GM08714 (cell line): ENCODE data around the gene CCNK.

Source experiments
- H3K4me3 ChIP-seq: fragments of 200-500 bp; sonication (Bioruptor generic); 2 replicates; pipeline ENCODE4 v1.5.1; 2014; ENCODE audit warnings: mild to moderate bottlenecking, low read length, inconsistent platforms
- ZNF274 ChIP-seq: IDR thresholded peaks from 2 replicates; pipeline ENCODE4 v1.6.1; 2012; ENCODE audit warnings: mild to moderate bottlenecking, low read depth, low read length

The CCNK gene

DNA sequence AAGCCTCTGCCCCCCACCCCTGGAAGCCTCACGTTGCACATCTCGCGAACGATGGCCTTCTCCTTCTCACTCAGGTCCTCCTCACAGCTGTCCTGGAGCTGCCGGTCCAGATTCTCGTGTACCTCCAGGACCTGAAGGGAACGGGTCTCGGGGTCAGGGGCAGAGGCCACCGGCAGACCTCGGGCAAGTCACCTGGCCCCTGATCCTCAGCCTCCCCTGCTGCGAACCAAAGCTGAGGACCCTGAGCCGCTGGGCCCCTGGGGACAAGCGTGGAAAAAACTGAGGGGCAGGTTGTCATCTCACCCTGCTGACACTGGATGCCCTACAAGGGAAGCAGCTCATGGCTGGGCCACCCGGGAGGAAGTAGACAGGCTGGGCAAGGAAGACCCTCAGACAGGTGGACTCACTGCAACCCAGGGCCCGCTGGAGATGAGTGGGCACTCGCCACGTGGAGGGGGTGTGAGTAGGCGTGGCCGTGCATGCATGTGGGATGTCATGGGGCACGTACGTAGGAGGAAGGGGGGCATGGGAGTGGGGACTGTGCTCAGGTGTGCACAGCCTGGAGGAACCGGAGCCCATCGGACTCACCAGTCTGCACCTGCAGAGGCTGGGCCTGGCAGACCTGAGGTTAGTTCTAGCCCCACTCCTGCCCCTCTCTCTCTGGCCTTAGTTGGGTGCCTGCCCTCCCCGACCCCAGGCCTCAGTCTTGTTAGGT, 35.1 kb downstream of the CCNK start:
- no peak for TF ChIP-seq ZNF274
- H3K4me3 ChIP-seq = no peak overlapping the region

DNA sequence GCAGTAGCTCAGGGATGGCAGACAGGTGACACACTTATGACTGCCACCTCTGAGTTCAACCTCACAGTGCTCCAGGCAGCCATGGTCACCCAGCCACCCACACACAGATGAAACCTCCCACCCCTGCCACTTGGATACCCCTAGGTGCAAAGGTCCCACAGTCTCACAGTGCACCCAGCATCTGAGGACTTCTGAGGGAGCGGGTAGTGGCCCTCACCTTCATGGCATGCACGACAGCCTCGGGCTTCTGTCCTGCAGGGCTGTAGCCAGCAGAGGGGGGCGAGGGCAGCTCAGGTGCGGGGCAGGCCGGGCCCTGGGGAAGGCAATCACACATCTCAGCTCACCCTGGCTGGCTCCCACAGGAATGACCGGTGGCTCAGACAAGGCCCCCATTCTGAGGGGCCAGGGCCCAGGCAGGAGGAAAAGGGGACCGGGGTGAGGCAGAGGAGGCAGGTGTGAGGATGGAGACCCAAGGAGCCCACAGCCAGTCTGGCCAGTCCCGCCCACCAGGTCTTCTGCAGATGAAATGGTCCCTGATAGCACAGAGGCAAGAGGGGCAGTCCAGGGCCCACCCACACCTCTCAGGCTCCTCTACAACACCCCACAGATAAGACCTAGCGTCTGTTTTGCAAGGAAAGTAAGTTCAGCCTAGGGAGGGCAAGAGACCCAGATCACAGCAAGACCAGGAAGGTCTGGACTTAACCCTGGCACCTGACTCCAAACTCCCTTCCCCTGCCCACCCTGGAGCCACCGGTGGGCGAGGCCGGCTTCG, 35.8 kb downstream of the CCNK start:
- no peak overlapping the region for H3K4me3 ChIP-seq
- TF ChIP-seq ZNF274 = no peak

DNA sequence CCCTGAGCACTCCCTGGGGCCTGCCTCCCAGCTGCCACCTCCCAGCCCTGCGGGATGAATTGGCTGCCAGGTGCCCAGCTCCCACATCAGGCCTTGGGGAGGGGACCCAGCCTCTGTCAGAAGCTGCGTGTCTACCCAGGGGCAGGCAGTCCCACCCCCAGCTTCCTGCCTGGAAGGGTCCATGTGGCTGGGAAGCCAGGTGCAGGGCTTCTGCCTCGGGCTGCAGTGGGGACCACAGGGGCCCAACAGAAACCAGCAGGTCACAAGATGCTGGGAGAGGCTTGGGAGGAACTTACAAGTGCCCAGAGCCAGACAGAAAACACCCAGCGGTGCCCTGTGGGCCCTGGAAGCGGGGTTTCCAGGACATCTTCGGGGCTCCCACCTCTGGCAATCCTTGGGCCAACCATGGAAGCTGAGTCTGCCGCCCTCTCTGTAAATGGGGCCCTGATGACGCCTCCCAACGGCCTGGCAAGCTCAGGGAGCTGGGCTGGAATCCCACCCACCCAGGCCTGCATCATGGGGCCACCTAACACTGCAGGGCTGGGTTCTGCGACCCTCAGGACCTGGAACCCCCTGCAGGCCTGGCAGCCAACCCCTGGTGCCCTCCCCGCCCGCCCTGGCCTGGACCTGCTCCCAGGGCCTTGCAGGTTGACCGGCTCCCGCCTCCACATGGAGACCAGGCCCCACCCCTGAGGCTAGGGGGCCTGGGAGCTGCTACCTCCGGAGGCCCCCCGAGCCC, 36.6 kb downstream of the CCNK start:
- no peak for TF ChIP-seq ZNF274
- H3K4me3 ChIP-seq = no peak overlapping the region

DNA sequence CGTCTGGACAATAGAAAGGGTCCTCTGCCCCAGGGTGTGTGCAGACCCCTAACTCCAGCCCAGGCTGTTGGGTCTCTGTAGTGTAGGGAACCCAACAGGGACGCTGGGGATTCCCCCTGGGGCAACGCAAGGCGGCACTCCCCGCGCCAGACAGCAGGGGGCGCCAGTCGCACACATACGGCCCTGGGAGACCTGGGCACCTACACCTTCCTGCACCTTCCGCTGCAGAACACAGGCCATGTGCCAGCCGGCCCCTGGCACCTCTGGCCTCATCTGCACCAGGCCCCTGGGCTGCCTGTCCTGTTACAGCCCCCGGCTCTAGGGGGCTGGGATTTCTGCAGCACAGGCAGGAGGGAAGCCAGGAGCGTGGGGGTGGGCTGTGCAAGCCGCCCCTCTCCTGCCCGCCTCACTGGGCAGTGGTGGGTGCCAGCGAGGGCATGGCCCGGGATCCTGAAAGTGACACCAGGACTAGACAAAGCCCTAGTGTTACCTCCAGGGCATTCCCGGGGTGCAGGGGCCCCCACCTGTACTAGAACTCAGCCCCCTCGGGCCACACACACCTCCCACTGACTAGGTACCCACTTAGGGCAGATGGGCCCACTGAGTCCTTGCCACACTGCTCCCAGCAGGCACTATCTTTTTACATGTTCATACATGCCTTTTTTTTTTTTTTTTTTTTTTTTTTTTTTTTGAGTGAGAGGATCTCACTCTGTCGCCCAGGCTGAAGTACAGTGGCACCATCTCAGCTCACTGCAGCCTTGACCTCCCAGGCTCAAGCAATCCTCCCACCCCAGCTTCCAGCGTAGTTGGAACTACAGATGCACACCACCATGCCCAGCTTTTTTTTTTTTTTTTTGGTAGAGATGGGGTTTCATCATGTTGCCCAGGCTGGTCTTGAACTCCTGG, 37.5 kb downstream of the CCNK start:
- no peak overlapping the region for H3K4me3 ChIP-seq
- no peak for TF ChIP-seq ZNF274

DNA sequence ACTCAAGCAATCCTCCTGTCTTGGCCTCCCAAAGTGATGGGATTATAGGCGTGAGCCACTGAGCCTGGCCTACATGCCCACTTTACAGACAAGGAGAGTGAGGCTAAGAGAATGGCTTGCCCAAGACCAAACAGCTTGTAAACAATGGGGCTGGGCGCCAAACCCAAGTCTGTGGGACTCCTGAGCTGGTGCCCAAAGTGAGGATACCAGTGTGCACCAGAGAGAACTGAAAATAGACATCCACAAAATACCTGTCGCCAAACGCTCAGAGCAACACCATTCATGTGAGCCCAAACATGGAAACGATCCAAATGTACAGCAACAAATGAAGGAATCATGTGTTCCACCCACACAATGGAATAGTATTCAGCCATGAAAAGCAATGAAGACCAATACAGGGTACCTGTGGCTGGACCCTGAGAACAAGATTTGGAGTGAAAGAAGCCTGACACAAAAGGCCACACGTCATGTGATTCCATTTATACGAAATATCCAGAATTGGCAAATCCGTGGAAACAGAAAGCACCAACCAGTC, 38.2 kb downstream of the CCNK start:
- H3K4me3 ChIP-seq = no peak overlapping the region
- no peak for TF ChIP-seq ZNF274

DNA sequence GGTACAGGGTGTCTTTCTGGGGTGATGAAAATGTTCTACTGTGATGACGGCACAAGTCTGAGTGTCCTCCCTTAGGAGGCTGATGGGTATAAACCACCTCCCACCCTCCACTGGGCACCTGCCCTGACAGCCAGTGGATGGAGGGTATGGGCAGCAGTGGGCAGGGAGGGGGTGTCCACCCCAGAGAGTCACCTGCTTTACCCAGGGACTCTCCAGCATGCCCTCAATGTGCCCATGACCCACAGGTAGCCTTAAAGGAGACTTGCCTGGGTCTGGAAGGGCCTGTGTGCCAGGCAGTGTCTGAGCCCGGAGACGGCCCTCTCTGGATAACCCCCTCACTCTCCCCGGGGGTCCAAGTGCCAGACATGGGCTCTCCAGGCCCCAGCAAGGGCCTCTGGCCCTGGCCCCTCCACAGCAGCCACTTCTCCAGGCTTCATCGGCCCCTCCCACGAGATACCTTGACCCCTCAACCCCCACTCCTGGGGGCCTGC, 38.8 kb downstream of the CCNK start:
- no peak overlapping the region for H3K4me3 ChIP-seq
- no peak for TF ChIP-seq ZNF274

DNA sequence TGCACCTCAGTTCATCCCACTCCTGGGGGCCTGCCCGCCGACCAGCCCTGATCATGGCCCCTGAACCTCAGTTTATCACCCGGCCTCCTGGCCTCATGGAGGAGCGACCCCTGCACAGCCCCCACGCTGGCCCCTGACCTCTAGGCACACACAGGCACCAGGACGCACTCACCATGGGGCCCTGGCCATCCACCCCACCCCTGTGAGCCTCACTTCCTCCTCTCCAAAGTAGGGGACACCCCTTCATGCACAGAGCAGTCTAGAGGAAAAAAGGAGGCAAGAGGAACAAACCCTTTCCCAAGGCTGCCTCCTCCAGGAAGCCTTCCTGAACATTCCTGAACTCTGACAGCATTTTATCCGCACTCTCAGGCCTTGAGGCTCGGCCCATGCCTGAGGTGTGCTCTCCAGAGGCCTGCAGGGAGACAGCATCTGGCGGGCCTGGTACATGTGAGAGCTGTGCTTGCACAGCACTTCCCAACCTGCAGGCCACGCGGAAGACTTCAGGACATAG, 39.4 kb downstream of the CCNK start:
- TF ChIP-seq ZNF274 = no peak
- H3K4me3 ChIP-seq = no peak overlapping the region

DNA sequence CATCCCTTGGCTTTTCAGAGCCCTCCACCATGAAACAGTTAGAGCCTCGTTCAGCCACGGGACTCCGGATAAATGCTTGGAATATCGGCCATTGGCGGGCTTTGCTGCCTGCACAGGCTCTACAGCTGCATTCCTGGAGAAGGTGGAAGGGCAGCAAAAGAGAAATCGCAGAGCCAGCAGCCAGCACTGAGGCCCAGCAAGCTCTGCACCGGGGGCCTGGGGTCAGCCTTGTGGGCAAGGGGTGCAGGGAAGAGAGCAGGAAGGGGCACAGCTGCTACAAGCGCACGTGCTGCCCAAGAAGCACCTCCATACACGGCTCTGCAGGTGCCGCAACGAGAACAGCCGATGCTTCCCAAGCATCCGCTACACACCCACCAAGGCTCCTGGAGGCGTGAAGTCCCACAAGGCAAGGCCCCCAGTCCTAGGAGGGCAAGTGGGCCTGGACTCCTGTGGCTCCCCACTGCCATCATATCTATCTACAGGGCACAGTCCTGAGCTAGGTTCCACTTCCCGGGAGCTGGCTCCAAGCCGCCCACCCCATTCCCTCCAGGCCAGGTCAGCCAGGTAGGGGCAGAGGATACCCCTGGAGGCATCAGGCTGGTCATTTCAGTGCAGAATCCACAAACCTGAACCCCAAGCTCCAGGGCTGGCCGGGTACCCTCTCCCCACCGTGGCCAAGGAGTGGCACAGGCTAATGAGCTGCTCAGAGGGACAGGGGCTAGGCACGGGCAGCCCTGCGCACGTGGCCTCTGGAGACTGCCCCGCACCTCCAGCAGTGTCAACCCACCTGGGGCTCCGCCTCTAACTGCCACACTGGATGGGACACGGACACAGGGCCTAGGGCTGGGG, 40.2 kb downstream of the CCNK start:
- no peak for TF ChIP-seq ZNF274

DNA sequence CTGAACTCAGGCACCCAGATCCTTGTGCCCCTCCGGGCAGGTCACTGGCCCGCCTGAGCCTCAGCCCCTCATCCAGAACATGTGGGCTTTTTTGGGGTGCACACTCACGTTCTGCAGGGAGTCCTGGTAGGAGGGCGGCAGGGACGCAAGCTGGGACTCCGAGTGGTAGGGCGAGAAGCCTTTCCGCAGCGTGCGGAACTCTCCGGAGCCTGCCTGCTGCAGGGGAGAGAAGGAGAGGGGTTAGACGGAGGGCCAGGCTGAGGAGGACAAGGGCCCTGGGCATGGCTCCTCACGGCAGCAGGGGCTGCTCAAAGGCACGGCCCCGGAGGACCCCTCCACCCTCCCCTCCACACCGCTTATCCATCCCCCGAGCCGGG, 40.8 kb downstream of the CCNK start:
- no peak for TF ChIP-seq ZNF274
- no peak overlapping the region for H3K4me3 ChIP-seq

More for the DNA sequence above, 40.2 kb downstream of the CCNK start:
- no peak overlapping the region for H3K4me3 ChIP-seq

DNA sequence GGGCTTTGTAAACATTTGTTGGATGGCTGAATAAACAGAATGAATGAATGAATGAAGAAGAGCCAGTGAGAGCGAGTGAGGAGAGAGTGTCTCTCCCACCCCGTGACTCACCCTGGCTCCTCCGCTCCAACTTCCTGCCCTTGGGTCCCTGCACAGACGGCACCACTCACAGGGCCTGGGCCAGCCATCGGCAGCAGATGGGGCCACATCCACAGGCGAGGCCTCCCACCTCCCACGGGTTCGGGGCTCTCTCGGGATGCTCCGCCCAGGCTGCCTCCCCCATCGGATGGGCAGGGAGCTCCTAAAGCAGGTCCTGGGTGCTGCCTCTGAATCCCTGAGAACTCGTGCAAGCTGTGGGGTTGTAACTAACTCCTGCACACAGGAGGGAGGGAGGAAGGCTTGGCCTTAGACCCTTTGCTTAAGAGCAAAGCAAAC, 41.3 kb downstream of the CCNK start:
- no peak overlapping the region for H3K4me3 ChIP-seq
- TF ChIP-seq ZNF274 = no peak

DNA sequence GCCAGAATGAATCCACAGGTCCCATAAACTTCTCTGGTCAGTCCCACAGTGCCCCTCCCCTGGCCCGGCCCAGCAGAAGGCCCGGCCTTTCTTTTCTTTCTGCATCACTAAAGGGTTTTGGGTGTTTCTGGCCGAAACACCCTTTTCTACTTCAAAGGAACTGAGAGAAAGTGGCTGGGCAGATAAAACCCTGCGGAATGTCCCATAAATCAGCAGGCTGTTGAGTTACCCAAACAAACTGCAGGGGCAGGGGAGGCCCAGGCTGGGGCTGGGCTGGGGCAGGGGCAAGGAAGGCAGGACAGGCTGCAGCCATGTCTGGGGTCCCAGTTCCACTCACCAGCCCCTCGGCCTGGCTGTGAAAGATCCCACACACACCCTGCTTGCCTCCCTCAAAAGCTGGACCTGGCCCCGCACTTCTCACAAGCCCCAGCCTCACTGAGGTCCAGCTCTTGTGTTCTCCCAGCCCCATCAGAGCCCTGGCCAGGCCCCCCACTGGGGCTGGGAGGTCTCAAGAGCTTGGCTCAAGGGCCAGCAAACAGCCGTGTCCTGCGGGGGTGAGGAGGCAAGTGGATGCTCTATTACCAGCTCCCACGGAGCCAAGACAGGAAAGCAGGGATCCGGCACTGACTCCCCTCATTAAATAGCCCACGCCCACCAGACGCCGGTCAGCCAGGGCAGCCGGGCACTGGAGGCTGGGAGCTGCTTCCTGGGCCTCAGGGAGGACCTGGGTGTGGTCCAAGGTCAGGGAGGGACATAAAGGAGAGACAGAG, 41.9 kb downstream of the CCNK start:
- no peak overlapping the region for H3K4me3 ChIP-seq

DNA sequence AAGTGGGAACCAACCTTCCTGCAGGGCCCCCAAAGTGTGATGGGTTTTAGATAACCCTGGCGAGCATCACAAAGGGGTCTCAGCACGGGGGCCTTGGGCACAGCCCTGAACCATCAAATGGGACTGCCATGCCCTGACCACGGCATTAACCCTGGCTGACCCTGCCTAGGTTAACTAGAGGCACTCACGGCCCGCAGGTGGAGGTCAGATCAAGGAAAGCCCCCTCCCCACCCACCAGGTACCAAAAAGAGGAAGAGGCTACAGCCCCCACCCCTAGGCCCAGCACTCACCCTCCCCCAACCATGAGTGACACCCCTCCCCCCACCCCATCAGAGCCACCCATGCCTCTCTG, 42.5 kb downstream of the CCNK start:
- no peak for TF ChIP-seq ZNF274
- H3K4me3 ChIP-seq = no peak overlapping the region

More for the DNA sequence above, 41.9 kb downstream of the CCNK start:
- no peak for TF ChIP-seq ZNF274
